Left ventricle myocardium inferior (tissue), 1 donor: ENCODE data around the gene ANKS6. TPM values are rescaled to one million over a fixed set of nuclear protein-coding genes. Genes with fewer than 3 reads are reported as not detected.
A peak's percentile ranks its signal among the peaks of the same experiment; 100 is the strongest.

ENCODE experiments used
- DNase-seq: peaks from one replicate; pipeline ENCODE4 v3.0.0-alpha.2; 2020
- H3K27ac ChIP-seq: fragments of 200-600 bp; replicated peaks from 2 replicates; pipeline ENCODE4 v1.8.0; 2021
- H3K27me3 ChIP-seq: fragments of 200-600 bp; 2 replicates; pipeline ENCODE4 v1.8.0; 2021; ENCODE audit warnings: low read depth
- H3K36me3 ChIP-seq: fragments of 200-600 bp; 2 replicates; pipeline ENCODE4 v1.8.0; 2021
- H3K4me1 ChIP-seq: fragments of 200-600 bp; 2 replicates; pipeline ENCODE4 v1.8.0; 2021
- H3K4me3 ChIP-seq: fragments of 200-600 bp; 2 replicates; pipeline ENCODE4 v1.8.0; 2021; ENCODE audit warnings: mild to moderate bottlenecking, moderate library complexity
- H3K9me3 ChIP-seq: fragments of 200-600 bp; replicated peaks from 2 replicates; pipeline ENCODE4 v1.8.0; 2021
- intact Hi-C: fragments of 100-400 bp; cut with micrococcal nuclease; formaldehyde crosslinking; loops from one replicate; pipeline ENCODE4 v1.11.0; 2022
- total RNA-seq: library from RNA; stranded (reverse); fragmentation: NEBNext Ultra II Directional; extraction: Animal tissue kit (Norgen Biotek cat#: 25700); gene quantifications from one replicate; pipeline ENCODE4 v1.2.1, GENCODE V29; 2021
- TF ChIP-seq, protein P1 (sequence below): fragments of 200-600 bp; IDR thresholded peaks from 2 replicates; pipeline ENCODE4 v1.8.0; 2021; ENCODE audit warnings: antibody characterized with exemption, mild to moderate bottlenecking, borderline replicate concordance
- donor health status: DM: no; HTN: yes; CAD: no; lungs with severe emphysema.

ANKS6 gene
- total RNA-seq, 1 donor from 2014 or later: 4.8 TPM

DNA sequence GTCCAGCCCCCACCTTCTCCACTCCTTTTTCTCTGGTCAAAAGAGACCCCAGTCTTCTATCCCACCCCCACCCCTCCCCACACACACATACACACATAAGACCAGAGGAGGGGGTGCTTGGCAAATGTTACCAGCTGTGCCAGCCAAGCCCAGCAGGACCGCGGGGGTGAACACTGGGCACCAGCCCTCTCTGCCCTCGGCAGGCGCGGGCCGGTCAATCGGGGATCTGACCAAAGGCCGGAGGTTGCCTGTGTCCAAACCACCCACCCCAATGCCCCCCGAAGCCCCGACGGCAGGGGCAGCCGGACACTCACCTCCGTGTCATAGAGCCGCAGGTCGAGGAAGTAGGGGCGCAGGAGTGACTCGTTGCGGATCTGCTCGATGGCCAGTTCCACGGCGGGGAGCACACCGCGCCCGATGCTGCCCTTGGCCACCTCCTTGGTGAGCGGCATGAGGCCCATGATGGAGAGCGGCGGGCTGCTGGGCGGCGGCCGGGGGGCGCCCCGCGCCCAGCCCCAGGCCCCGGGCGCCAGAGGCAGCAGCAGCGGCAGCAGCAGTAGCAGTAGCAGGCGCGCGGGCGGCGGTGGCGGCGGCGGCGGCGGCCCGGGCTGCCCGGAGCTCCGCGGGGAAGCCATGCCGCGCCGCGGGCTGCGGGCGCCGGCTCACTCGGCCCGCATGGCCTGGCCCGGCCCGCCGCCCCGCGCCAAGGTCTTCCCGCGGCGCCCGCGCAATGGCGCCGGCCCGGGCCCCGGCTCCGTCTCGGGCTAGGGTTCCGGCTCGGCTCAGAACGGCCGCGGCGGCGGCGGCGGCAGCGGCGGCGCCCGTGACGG is 88.0 kb downstream of the ANKS6 start:
- no peak overlapping the region for H3K27ac ChIP-seq
- TF ChIP-seq, protein P1, sequence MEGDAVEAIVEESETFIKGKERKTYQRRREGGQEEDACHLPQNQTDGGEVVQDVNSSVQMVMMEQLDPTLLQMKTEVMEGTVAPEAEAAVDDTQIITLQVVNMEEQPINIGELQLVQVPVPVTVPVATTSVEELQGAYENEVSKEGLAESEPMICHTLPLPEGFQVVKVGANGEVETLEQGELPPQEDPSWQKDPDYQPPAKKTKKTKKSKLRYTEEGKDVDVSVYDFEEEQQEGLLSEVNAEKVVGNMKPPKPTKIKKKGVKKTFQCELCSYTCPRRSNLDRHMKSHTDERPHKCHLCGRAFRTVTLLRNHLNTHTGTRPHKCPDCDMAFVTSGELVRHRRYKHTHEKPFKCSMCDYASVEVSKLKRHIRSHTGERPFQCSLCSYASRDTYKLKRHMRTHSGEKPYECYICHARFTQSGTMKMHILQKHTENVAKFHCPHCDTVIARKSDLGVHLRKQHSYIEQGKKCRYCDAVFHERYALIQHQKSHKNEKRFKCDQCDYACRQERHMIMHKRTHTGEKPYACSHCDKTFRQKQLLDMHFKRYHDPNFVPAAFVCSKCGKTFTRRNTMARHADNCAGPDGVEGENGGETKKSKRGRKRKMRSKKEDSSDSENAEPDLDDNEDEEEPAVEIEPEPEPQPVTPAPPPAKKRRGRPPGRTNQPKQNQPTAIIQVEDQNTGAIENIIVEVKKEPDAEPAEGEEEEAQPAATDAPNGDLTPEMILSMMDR: no peak
- peak overlapping the region; percentile 63 for H3K4me3 ChIP-seq
- H3K4me1 ChIP-seq: peaks cover 27% of the 10 kb centered on the region
- no peaks in the 10 kb centered on the region for H3K36me3 ChIP-seq
- peaks cover 98% of the 10 kb centered on the region for H3K27me3 ChIP-seq
- no peaks in the 10 kb centered on the region for H3K9me3 ChIP-seq
- DNase-seq: no peak
- intact Hi-C loops: no loop called here

DNA sequence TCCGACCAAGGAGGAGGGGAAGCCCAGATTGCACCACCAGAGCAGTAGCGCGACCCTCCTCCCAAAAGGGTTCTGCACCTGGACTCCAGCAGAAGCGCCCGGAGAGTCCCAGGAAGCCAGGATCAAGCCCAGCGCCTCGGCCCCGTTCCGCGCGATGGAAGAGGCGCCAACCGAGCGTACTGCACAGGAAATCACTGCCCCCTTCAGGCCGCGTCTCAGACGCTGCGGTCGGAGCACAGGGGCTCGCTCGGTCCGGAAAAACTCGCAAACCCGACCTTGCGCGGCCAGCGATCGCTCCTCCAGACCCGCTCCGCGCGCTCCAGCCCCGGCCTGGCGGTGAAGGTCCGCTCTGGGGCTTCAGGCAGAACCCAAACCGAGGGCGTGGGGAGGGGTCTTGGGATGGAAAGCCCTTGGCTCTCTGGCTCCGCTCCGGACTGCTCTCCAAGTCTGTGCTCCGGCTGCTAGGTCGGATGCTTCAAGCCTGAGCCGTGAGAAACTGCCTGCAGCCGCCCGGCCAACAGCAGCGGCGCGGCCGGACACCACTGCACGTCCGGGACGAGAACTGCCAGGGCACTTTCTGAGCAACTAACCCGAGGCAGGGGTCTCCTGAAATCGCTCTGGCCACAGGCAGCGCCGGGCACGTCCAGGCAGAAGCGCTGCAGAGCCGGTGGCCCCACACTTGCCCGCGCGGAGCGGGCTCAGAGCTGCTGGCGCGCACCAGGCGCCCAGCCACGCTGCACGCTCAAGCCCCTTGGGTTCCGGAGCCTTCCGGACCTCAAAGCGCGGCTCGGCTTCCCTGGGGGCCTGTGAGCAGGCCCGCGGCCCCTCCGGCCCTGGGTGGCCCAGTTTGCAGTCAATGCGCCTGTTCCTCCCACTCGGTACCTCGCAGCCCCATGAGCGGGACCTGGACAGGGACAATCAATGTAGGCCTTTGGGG is 88.9 kb downstream of the ANKS6 start:
- Histone ChIP-seq H3K36me3 (no peaks in the 10 kb centered on the region), H3K4me3 (peak overlapping the region; percentile 63), H3K27ac (no peak overlapping the region), H3K9me3 (no peaks in the 10 kb centered on the region), H3K27me3 (peaks cover 98% of the 10 kb centered on the region), H3K4me1 (peaks cover 27% of the 10 kb centered on the region)
- intact Hi-C loops: no loop called here
- DNase-seq: peak; percentile 39
- TF ChIP-seq, protein P1: peak; percentile 61

DNA sequence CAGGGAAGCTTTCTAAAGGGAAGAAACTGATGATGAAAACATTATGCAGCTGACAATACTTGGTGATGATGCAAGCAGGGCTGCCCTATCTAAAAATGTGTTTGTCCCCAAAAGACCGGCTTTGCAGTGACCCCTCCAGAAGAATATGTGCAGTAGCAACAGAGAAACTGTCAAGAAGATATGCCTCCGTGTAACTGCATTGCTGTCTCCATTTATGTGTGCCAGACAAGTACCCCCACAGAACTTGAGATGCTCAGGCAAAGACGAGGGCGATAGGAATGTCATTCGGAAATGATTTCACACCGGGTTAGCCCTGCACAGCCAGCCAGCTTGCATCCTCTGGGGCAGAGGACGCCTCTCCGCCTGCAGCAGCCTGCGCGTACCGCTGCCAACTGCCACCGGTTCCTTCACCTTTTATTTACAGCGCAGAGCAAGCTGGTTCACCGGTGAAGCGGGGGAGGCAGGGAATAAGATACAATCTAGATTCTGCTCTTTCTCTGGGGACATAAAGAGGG is 89.6 kb downstream of the ANKS6 start:
- peak overlapping the region; percentile 63 for H3K4me3 ChIP-seq
- H3K36me3 ChIP-seq: no peaks in the 10 kb centered on the region
- TF ChIP-seq, protein P1: no peak
- H3K9me3 ChIP-seq: no peaks in the 10 kb centered on the region
- no peak overlapping the region for H3K27ac ChIP-seq
- peaks cover 27% of the 10 kb centered on the region for H3K4me1 ChIP-seq
- intact Hi-C loops: no loop called here
- DNase-seq: no peak
- H3K27me3 ChIP-seq: peaks cover 98% of the 10 kb centered on the region

DNA sequence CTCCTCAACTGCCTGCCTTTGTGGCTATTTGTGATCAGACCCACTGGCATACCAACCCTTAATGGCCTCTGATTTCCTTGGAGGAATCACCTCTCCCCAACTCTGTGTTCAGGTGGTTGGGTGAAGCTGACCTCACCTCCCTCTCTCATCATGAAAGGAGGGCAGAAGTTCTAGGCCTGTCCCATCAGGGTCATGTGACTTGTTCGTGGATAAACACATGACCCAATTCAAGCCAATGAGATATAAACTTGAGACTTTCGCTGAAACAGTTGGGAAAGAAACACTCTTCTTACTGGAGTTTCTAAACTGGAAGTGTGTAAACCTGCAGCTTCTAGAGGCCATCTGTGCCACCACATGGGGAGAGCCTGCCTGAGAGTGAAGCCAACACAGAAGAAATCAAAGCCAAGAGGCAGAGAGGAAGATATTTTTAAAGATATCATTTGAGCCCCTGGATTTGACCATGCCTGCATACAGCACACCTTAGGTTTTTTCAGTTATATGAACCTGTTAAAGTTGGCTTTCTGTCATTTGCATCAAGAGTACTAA is 93.4 kb downstream of the ANKS6 start:
- TF ChIP-seq, protein P1: no peak
- intact Hi-C loops: no loop called here
- H3K4me1 ChIP-seq: peaks cover 16% of the 10 kb centered on the region

DNA sequence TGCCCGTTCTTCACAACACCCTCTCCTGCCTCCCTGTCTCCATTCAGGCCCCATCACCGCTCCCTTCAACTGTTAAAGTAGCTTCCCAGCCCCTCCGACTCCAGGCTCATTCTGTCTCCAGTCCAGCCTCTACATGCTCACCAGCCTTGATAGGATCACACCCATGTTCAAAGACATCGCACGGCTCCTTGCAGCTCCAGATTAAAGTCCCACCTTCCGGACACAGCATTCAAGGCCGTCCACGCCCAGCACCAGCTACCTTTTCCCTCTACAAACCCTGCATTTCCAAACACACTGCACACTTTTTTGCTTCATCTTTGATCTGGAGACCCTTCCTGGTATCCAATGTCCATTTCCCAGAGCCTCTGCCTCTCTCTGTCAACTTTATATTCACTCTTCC is 94.0 kb downstream of the ANKS6 start:
- H3K27me3 ChIP-seq: peaks cover 99% of the 10 kb centered on the region
- intact Hi-C loops: no loop called here
- TF ChIP-seq, protein P1: no peak

More for the DNA sequence above, 93.4 kb downstream of the ANKS6 start:
- Histone ChIP-seq H3K27ac (no peak overlapping the region), H3K27me3 (peaks cover 99% of the 10 kb centered on the region), H3K9me3 (peaks cover 9% of the 10 kb centered on the region), H3K36me3 (no peaks in the 10 kb centered on the region), H3K4me3 (no peak overlapping the region)
- DNase-seq: no peak

More for the DNA sequence above, 94.0 kb downstream of the ANKS6 start:
- peaks cover 9% of the 10 kb centered on the region for H3K9me3 ChIP-seq
- peaks cover 11% of the 10 kb centered on the region for H3K4me1 ChIP-seq
- H3K27ac ChIP-seq: no peak overlapping the region
- DNase-seq: no peak
- no peak overlapping the region for H3K4me3 ChIP-seq
- H3K36me3 ChIP-seq: no peaks in the 10 kb centered on the region
